Adrenal gland (tissue), 12 donors: ENCODE data around the gene NEDD1. TPM values are rescaled to one million over a fixed set of nuclear protein-coding genes. Genes with fewer than 3 reads are reported as not detected.

Source experiments
- DNase-seq, 7 donors: peaks; one replicate each; pipeline ENCODE4 v3.0.0-alpha.2; 2019 to 2020
- H3K27ac ChIP-seq, 5 donors: fragments of 200-600 bp; sonication (generic) in 4 of 5; 1 replicate in 3 of 5; 2 replicates in 2 of 5; pipeline versions ENCODE4 v1.5.1 to v1.8.0; 2016 to 2020; ENCODE audit warnings: mild to moderate bottlenecking in 1 of 5
- H3K27me3 ChIP-seq: fragments of 200-600 bp; 2 replicates; pipeline ENCODE4 v1.8.0; 2021
- H3K36me3 ChIP-seq, 2 donors: fragments of 200-600 bp; replicated peaks in 1 of 2; 1 replicate in 1 of 2; 2 replicates in 1 of 2; pipeline versions ENCODE4 v1.5.1 to v1.8.0; 2018 to 2022
- H3K4me1 ChIP-seq, 2 donors: fragments of 200-600 bp; replicated peaks in 1 of 2; 1 replicate in 1 of 2; 2 replicates in 1 of 2; pipeline versions ENCODE4 v1.5.1 to v1.8.0; 2018 to 2021
- H3K4me3 ChIP-seq, 4 donors: fragments of 200-600 bp; sonication (generic) in 3 of 4; one replicate each; pipeline ENCODE4 v1.5.1; 2016 to 2018
- H3K9me3 ChIP-seq, 3 donors: fragments of 200-600 bp; sonication (generic) in 1 of 3; replicated peaks in 1 of 3; 1 replicate in 2 of 3; 2 replicates in 1 of 3; pipeline versions ENCODE4 v1.5.1 to v1.8.0; 2016 to 2021
- CTCF ChIP-seq, 6 experiments: fragments of 450-650 bp in 4 of 6; fragments of 200-600 bp in 2 of 6; sonication (generic) in 1 of 6; IDR thresholded peaks; 1 replicate in 5 of 6; 2 replicates in 1 of 6; pipeline versions ENCODE4 v1.5.1 to v1.8.0; 2016 to 2021; ENCODE audit warnings: antibody characterized with exemption in 6 of 6, mild to moderate bottlenecking in 2 of 6, moderate library complexity in 1 of 6
- POLR2A ChIP-seq, 2 donors: fragments of 450-650 bp; IDR thresholded peaks; one replicate each; pipeline ENCODE4 v1.6.1; 2017; ENCODE audit warnings: antibody characterized with exemption in 2 of 2, mild to moderate bottlenecking in 2 of 2, moderate library complexity in 1 of 2
- WGBS, 4 donors: extraction: QIAGEN DNeasy Blood & Tissue Kit in 2 of 4; methylation state at CpG; one replicate each; pipeline versions ENCODE4 v1.1.5 to v1.1.7; 2013 to 2017; 5-methylcytosine and 5-hydroxymethylcytosine counted together
- intact Hi-C, 2 donors: fragments of 100-400 bp; cut with DNase I; formaldehyde crosslinking; loops; one replicate each; pipeline versions ENCODE4 v1.14.1 to v1.15.0; 2022 to 2023
- polyA plus RNA-seq, 3 donors: library from polyadenylated mRNA; stranded (reverse); fragments of 200-250 nt in 2 of 3; fragments of 350-450 nt in 1 of 3; fragmentation: Illumina TruSeq in 1 of 3; extraction: RNeasy Lipid Tissue Mini Kit (QIAGEN cat#74804) in 1 of 3; gene quantifications; one replicate each; pipeline ENCODE4 v1.2.3, GENCODE V29; 2013 to 2014
- total RNA-seq, 9 donors: library from RNA; depleted of rRNA in 4 of 9; stranded (reverse); fragments of >200 nt in 4 of 9; fragments of 120-200 nt in 1 of 9; fragmentation: NEBNext Ultra II Directional in 1 of 9; extraction: Animal tissue kit (Norgen Biotek cat#: 25700) in 1 of 9; gene quantifications; one replicate each; pipeline versions ENCODE4 v1.1.0 to v1.2.4, GENCODE V29; 2013 to 2023
- donor health status: healthy with polysubstance abuse.
- donor health status: Bipolar disorder and iron deficiency.
- donor health status: DM: yes; HTN: yes; CAD: no.
- donor health status: DM: no; HTN: no; CAD: no.
- donor health status: DM: no; HTN: no; CAD: no.
- donor health status: DM: yes; HTN: yes; CAD: no.

The NEDD1 gene
- total and polyA plus RNA-seq, 12 donors, result 3.5 to 17.6 (median 11.5) TPM

- H3K27me3 ChIP-seq, result peaks cover 7% of the 10 kb centered on the region
- H3K27ac ChIP-seq, result no peak overlapping the region
- 70 to 76% (median 72%) methylated on average over 4 of the region's 4 CpGs for WGBS, 4 donors
- no peaks in the 10 kb centered on the region for H3K36me3 ChIP-seq
- DNase-seq, result no peak
- TF ChIP-seq CTCF (IDR thresholded peaks at IDR 0.05), result no peak
- no peak for TF ChIP-seq POLR2A (IDR thresholded peaks at IDR 0.05)
- peaks cover 0 to 9% of the 10 kb centered on the region in 2 donors for H3K4me1 ChIP-seq
- H3K4me3 ChIP-seq, result no peak overlapping the region
- intact Hi-C loops, result loop anchor here in 1 of 2 donors (10.0 kb wide), 1 partner anchor 333 kb away; no protein-coding TSS in a partner anchor
- H3K9me3 ChIP-seq, result no peaks in the 10 kb centered on the region
These were observed 74.9 kb downstream of the NEDD1 start for GRCh38 chr12:96981911-96982310.

GRCh38 chr12:96982671-96983070 lies 75.6 kb downstream of the NEDD1 start:
- DNase-seq, result no peak
- Histone ChIP-seq H3K36me3 (no peaks in the 10 kb centered on the region), H3K27ac (no peak overlapping the region), H3K9me3 (no peaks in the 10 kb centered on the region), H3K4me3 (no peak overlapping the region), H3K27me3 (peaks cover 7% of the 10 kb centered on the region), H3K4me1 (peaks cover 0 to 9% of the 10 kb centered on the region in 2 donors)
- WGBS, 4 donors, result 80 to 90% (median 84%) methylated on average over 4 of the region's 4 CpGs
- TF ChIP-seq CTCF (IDR thresholded peaks at IDR 0.05) (no peak), POLR2A (IDR thresholded peaks at IDR 0.05) (no peak)
- intact Hi-C loops, result loop anchor here in 1 of 2 donors (10.0 kb wide), 1 partner anchor 332 kb away; no protein-coding TSS in a partner anchor

GRCh38 chr12:96985515-96986362 lies 78.7 kb downstream of the NEDD1 start:
- no peak overlapping the region for H3K27ac ChIP-seq
- peaks cover 7% of the 10 kb centered on the region for H3K27me3 ChIP-seq
- peaks cover 0 to 9% of the 10 kb centered on the region in 2 donors for H3K4me1 ChIP-seq
- H3K4me3 ChIP-seq, result peak overlapping the region in 1 of 4 donors; percentile 44
- 8 to 13% (median 10%) methylated on average over 40 to 56 of the region's 56 CpGs for WGBS, 4 donors
- TF ChIP-seq CTCF (IDR thresholded peaks at IDR 0.05), result peak; percentile 22 to 86 (median 42)
- TF ChIP-seq POLR2A (IDR thresholded peaks at IDR 0.05), result no peak
- intact Hi-C loops, result loop anchor here (5.0 to 10.0 kb wide), 3 partner anchors 327 to 408 kb away; no protein-coding TSS in a partner anchor
- H3K9me3 ChIP-seq, result no peaks in the 10 kb centered on the region
- no peaks in the 10 kb centered on the region for H3K36me3 ChIP-seq
- peak in 3 of 7 donors; percentile 7 to 17 (median 11) for DNase-seq

- Histone ChIP-seq H3K4me1 (peaks cover 0 to 9% of the 10 kb centered on the region in 2 donors), H3K4me3 (no peak overlapping the region), H3K27me3 (peaks cover 7% of the 10 kb centered on the region), H3K27ac (no peak overlapping the region), H3K9me3 (no peaks in the 10 kb centered on the region), H3K36me3 (no peaks in the 10 kb centered on the region)
- TF ChIP-seq CTCF (IDR thresholded peaks at IDR 0.05), result peak; percentile 28 to 69 (median 51)
- TF ChIP-seq POLR2A (IDR thresholded peaks at IDR 0.05), result no peak
- intact Hi-C loops, result loop anchor here (5.0 to 10.0 kb wide), 3 partner anchors 325 to 410 kb away; no protein-coding TSS in a partner anchor
- DNase-seq, result peak in 3 of 7 donors; percentile 9 to 33 (median 25)
- WGBS, 4 donors, result 21 to 44% (median 28%) methylated on average over 2 of the region's 2 CpGs
These were observed 79.9 kb downstream of the NEDD1 start for GRCh38 chr12:96986883-96987523.
